HCT116 (cell line): ENCODE results near the gene CCDC106. TPM values are rescaled to one million over a fixed set of nuclear protein-coding genes. Genes with fewer than 3 reads are reported as not detected.

Experiments
- ATAC-seq: fragments of 200-7000 bp; cut with Tn5 transposase; 2 replicates; pipeline ENCODE4 v1.9.1; 2020; ENCODE audit warnings: mild to moderate bottlenecking, moderate library complexity
- BruUV-seq: library from RNA; stranded (reverse); fragments of 400-500 nt; replicated peaks from 2 replicates; lab custom pipeline; 2021; lab: Mats Ljungman, UMichigan
- CTCF ChIA-PET: fragments of 300-600 bp; sonication (Branson Sonifier 250); formaldehyde crosslinking; loops from one replicate; lab custom pipeline; 2021; ENCODE audit warnings: antibody characterized with exemption; lab: Charles Lee
- POLR2A ChIA-PET: fragments of 300-600, 350-600 bp; sonication (Branson Sonifier 250); formaldehyde crosslinking; loops from one replicate; lab custom pipeline; 2021; ENCODE audit warnings: antibody characterized with exemption; lab: Charles Lee
- RAD21 ChIA-PET, 2 experiments: fragments of 300-600 bp; sonication (Branson Sonifier 250); formaldehyde crosslinking; loops; one replicate each; lab custom pipeline; 2023; ENCODE audit warnings: low total read pairs in 2 of 2; ENCODE audit not compliant: uncharacterized antibody in 2 of 2, unreplicated experiment in 2 of 2, low non-redundant PET in 1 of 2; lab: Charles Lee
- DNase-seq: peaks from one replicate; pipeline ENCODE4 v3.0.0-alpha.2; 2010; ENCODE audit warnings: low read depth, low spot score
- H2AFZ ChIP-seq: fragments of 200-600 bp; shearing (Covaris generic), sonication (generic); 2 replicates; pipeline ENCODE4 v1.6.1; 2017; ENCODE audit warnings: low read depth, mixed run types, mixed read lengths, antibody characterized with exemption, low read length; ENCODE audit not compliant: poor library complexity, severe bottlenecking
- H3K27ac ChIP-seq: 2 replicates; pipeline ENCODE4 v1.5.1; 2012; ENCODE audit warnings: low read depth, low read length
- H3K27me3 ChIP-seq: fragments of 200-600 bp; sonication (generic); 2 replicates; pipeline ENCODE4 v1.6.1; 2016; ENCODE audit warnings: mixed run types, low read length, mixed read lengths; ENCODE audit not compliant: insufficient read depth
- H3K36me3 ChIP-seq, 2 experiments: fragments of 200-500 bp in 1 of 2; fragments of 200-600 bp in 1 of 2; sonication (Bioruptor generic) in 1 of 2; sonication (generic) in 1 of 2; 2 replicates each; pipeline versions ENCODE4 v1.5.1 to v1.6.1; 2014 to 2016; ENCODE audit warnings: low read length in 2 of 2, inconsistent platforms in 1 of 2, mixed read lengths in 1 of 2, mixed run types in 1 of 2; ENCODE audit not compliant: insufficient read depth in 2 of 2, control insufficient read depth in 1 of 2
- H3K4me1 ChIP-seq, 2 experiments: fragments of 200-600 bp in 1 of 2; sonication (generic) in 1 of 2; 2 replicates each; pipeline versions ENCODE4 v1.5.1 to v1.6.1; 2012 to 2017; ENCODE audit warnings: low read length in 2 of 2, inconsistent platforms in 1 of 2, mild to moderate bottlenecking in 1 of 2, mixed read lengths in 1 of 2, mixed run types in 1 of 2, moderate library complexity in 1 of 2; ENCODE audit not compliant: insufficient read depth in 2 of 2, control insufficient read depth in 1 of 2
- H3K4me2 ChIP-seq: fragments of 200-600 bp; sonication (generic); 2 replicates; pipeline ENCODE4 v1.6.1; 2017; ENCODE audit warnings: mixed run types, low read length, mixed read lengths
- H3K4me3 ChIP-seq, 2 experiments: fragments of 200-600 bp in 1 of 2; sonication (generic) in 1 of 2; replicated peaks in 1 of 2; 2 replicates each; pipeline ENCODE4 v1.5.1; 2011 to 2016; ENCODE audit warnings: low read length in 2 of 2, control low read depth in 1 of 2, low read depth in 1 of 2, mild to moderate bottlenecking in 1 of 2, mixed read lengths in 1 of 2, mixed run types in 1 of 2
- H3K79me2 ChIP-seq: fragments of 200-600 bp; sonication (generic); 2 replicates; pipeline ENCODE4 v1.6.1; 2017; ENCODE audit warnings: mild to moderate bottlenecking, mixed run types, low read length, moderate library complexity, mixed read lengths; ENCODE audit not compliant: insufficient read depth
- H3K9ac ChIP-seq: fragments of 200-600 bp; sonication (generic); 2 replicates; pipeline ENCODE4 v1.6.1; 2016; ENCODE audit warnings: low read length, mixed read lengths
- H3K9me2 ChIP-seq: fragments of 200-600 bp; sonication (generic), shearing (Covaris generic); 2 replicates; pipeline ENCODE4 v1.6.1; 2017; ENCODE audit warnings: mixed run types, mild to moderate bottlenecking, moderate library complexity; ENCODE audit not compliant: insufficient read depth
- H3K9me3 ChIP-seq, 2 experiments: fragments of 200-500 bp in 1 of 2; fragments of 200-600 bp in 1 of 2; sonication (Bioruptor generic) in 1 of 2; sonication (generic) in 1 of 2; 2 replicates each; pipeline ENCODE4 v1.6.1; 2014 to 2017; ENCODE audit warnings: low read length in 2 of 2, mixed read lengths in 2 of 2, inconsistent platforms in 1 of 2, low read depth in 1 of 2, mild to moderate bottlenecking in 1 of 2, mixed run types in 1 of 2, moderate library complexity in 1 of 2; ENCODE audit not compliant: control insufficient read depth in 1 of 2, insufficient read depth in 1 of 2
- H4K20me1 ChIP-seq: fragments of 200-600 bp; sonication (generic), shearing (Covaris generic); 2 replicates; pipeline ENCODE4 v1.6.1; 2017; ENCODE audit warnings: mixed run types, mild to moderate bottlenecking, moderate library complexity; ENCODE audit not compliant: insufficient read depth
- CBX3 ChIP-seq: IDR thresholded peaks from 2 replicates; pipeline ENCODE4 v1.6.1; 2012; ENCODE audit warnings: low read depth
- CEBPB ChIP-seq: IDR thresholded peaks from 2 replicates; pipeline ENCODE4 v1.6.1; 2012; ENCODE audit warnings: low read depth
- CTCF ChIP-seq, 3 experiments: fragments of 200-600 bp in 1 of 3; sonication (generic) in 1 of 3; IDR thresholded peaks in 2 of 3; conservative IDR thresholded peaks in 1 of 3; 2 replicates each; pipeline ENCODE4 v1.5.1; 2012 to 2017; ENCODE audit warnings: low read depth in 2 of 3, low read length in 2 of 3, antibody characterized with exemption in 1 of 3, borderline replicate concordance in 1 of 3, control low read depth in 1 of 3, mild to moderate bottlenecking in 1 of 3, mixed read lengths in 1 of 3, mixed run types in 1 of 3, moderate library complexity in 1 of 3; ENCODE audit not compliant: insufficient read depth in 1 of 3
- JUND ChIP-seq: IDR thresholded peaks from 2 replicates; pipeline ENCODE4 v1.6.1; 2012
- ZNF274 ChIP-seq: fragments of 200-500 bp; sonication (Bioruptor generic); IDR thresholded peaks from 2 replicates; pipeline ENCODE4 v1.6.1; 2014; ENCODE audit warnings: mild to moderate bottlenecking, low read depth, low read length, inconsistent platforms
- intact Hi-C: fragments of 100-400 bp; cut with micrococcal nuclease; formaldehyde crosslinking; loops from 2 replicates; pipeline ENCODE4 v1.10.0; 2022
- total RNA-seq: library from RNA; stranded (reverse); gene quantifications from one replicate; pipeline ENCODE4 v1.2.1, GENCODE V29; 2021; ENCODE audit not compliant: unreplicated experiment
- TF ChIP-seq, protein P1 (sequence below): IDR thresholded peaks from 2 replicates; pipeline ENCODE4 v1.6.1; 2012

Gene CCDC106
- total RNA-seq, 1 experiment from 2014 or later, result 1.0 TPM

DNA sequence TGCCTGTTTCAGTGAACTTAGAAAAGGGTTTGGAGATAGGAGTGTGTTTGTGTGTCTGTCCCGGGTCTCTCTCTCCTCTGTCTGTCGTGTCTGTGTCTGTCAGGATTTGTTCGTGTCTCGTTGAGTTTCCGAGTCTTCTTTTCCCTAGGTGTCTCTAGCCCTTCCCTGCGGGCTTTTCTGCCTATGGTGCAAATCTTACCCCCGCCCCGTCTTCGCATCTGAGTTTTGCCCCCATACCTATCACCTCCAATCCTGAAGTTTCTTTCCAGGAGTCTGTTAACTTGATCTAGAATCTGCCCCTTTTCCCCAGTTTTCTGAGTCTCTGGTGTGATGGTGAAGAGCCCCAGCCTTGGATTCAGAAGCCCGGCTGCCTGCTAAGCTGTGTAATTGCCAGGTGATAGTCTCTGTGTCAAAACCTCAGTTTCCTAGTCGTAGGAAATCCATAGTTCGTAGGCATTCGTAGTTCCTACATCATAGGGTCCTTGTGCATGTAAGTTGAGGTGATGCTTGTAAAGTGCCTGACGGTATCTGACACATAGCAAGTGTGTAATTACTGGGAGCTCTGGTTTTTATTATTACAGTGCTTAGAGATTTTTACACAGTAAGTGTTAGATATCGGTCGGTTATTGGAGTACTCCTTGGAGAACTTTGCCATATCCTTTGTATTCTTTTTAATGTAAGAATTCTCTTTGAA, 27.8 kb downstream of the CCDC106 start:
- Histone ChIP-seq H4K20me1 (0 out of 2 replicates have a peak, but pooled peaks cover 8% of the 10 kb centered on the region), H3K4me1 (peaks cover 11 to 44% of the 10 kb centered on the region in 2 experiments), H3K27ac (peak overlapping the region; percentile 91), H2AFZ (no peak overlapping the region), H3K4me2 (peak overlapping the region; percentile 77), H3K79me2 (peaks cover 92% of the 10 kb centered on the region), H3K36me3 (peaks cover 12 to 23% of the 10 kb centered on the region in 2 experiments; a peak in 3 of 4 replicates), H3K9me3 (no peaks in the 10 kb centered on the region), H3K9ac (peak overlapping the region; percentile 84), H3K9me2 (no peaks in the 10 kb centered on the region), H3K4me3 (peak overlapping the region; percentile 83 to 94), H3K27me3 (no peaks in the 10 kb centered on the region)
- intact Hi-C loops, result no loop called here
- TSS peak; percentile 51 for BruUV-seq
- RAD21 ChIA-PET, result no interaction called here
- TF ChIP-seq, protein P1, sequence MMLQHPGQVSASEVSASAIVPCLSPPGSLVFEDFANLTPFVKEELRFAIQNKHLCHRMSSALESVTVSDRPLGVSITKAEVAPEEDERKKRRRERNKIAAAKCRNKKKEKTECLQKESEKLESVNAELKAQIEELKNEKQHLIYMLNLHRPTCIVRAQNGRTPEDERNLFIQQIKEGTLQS, result no peak
- TF ChIP-seq JUND, result no peak
- TF ChIP-seq CBX3, result no peak
- TF ChIP-seq ZNF274, result no peak
- POLR2A ChIA-PET, result no interaction called here
- CTCF ChIA-PET, result no interaction called here
- ATAC-seq (peak; percentile 1; the same call in 1 of the 2 replicates), DNase-seq (no peak)

- ChIA-PET RAD21 (no interaction called here), POLR2A (no interaction called here), CTCF (no interaction called here)
- H3K9ac ChIP-seq, result peak overlapping the region; percentile 84
- H3K79me2 ChIP-seq, result peaks cover 92% of the 10 kb centered on the region
- DNase-seq (no peak), ATAC-seq (no peak)
- no TSS peak for BruUV-seq
- intact Hi-C loops, result no loop called here
- no peaks in the 10 kb centered on the region for H3K27me3 ChIP-seq
- 0 out of 2 replicates have a peak, but pooled peaks cover 8% of the 10 kb centered on the region for H4K20me1 ChIP-seq
- H3K36me3 ChIP-seq, result peaks cover 16 to 25% of the 10 kb centered on the region in 2 experiments; a peak in 3 of 4 replicates
- no peaks in the 10 kb centered on the region for H3K9me2 ChIP-seq
- peak overlapping the region; percentile 77 for H3K4me2 ChIP-seq
- H3K9me3 ChIP-seq, result no peaks in the 10 kb centered on the region
- peak overlapping the region; percentile 83 to 94 for H3K4me3 ChIP-seq
- H3K4me1 ChIP-seq, result peaks cover 11 to 44% of the 10 kb centered on the region in 2 experiments
- H3K27ac ChIP-seq, result no peak overlapping the region
- TF ChIP-seq CTCF (IDR thresholded peaks at IDR 0.05 in 2 of 3, conservative IDR thresholded peaks at IDR 0.05 in 1 of 3; ENCODE audit: borderline replicate concordance in 1 of 3, insufficient read depth in 1 of 3, low read depth in 2 of 3, low read length in 2 of 3) (peak in 2 of 3 experiments; percentile 10 to 51; a peak in 2 of 6 replicates), CEBPB (no peak)
- no peak overlapping the region for H2AFZ ChIP-seq
These were observed 28.4 kb downstream of the CCDC106 start for GRCh38 chr19:55676383-55676782.
